ENCODE measurements around the gene FOXP4.

DNA sequence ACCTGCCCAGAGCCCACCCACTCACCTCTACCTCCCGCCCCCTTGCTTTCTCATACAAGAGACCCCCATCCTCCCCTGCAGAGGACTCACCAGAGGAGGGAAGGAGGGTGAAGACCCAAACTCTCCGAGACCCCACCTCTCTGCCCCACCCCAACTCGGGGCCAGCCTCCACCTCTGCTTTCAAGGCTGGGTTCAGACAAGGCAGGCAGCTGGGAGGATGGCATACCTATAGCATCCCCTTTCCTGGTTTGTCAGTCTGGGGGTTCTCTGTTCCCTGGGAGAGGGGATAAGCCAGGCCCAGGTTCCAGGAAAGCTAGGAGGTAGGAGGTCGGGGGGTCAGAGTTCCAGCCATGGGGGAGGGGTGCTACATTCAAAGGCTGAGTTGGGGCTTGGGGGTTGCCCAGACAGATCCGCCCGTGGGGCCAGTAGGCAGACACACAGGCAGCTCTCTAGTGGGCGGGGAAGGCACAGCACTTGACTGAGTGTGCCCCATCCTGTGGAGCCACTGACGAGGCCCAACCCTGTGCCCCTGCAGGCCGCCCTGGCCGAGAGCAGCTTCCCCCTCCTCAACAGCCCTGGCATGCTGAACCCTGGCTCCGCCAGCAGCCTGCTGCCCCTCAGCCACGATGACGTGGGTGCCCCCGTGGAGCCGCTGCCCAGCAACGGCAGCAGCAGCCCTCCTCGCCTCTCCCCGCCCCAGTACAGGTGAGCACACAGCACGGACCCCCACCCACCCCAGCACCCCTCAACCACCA, 51.2 kb downstream of the FOXP4 start:
- TF ChIP-seq, protein P1, sequence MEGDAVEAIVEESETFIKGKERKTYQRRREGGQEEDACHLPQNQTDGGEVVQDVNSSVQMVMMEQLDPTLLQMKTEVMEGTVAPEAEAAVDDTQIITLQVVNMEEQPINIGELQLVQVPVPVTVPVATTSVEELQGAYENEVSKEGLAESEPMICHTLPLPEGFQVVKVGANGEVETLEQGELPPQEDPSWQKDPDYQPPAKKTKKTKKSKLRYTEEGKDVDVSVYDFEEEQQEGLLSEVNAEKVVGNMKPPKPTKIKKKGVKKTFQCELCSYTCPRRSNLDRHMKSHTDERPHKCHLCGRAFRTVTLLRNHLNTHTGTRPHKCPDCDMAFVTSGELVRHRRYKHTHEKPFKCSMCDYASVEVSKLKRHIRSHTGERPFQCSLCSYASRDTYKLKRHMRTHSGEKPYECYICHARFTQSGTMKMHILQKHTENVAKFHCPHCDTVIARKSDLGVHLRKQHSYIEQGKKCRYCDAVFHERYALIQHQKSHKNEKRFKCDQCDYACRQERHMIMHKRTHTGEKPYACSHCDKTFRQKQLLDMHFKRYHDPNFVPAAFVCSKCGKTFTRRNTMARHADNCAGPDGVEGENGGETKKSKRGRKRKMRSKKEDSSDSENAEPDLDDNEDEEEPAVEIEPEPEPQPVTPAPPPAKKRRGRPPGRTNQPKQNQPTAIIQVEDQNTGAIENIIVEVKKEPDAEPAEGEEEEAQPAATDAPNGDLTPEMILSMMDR (IDR thresholded peaks at IDR 0.05; ENCODE audit: low read length): no peak
- no peak for TF ChIP-seq EZH2 (IDR thresholded peaks at IDR 0.05; ENCODE audit: borderline replicate concordance, low read length)

All from OCI-LY1 (cell line).